ENCODE results near the gene CDHR4.
"Not testable (repeated sequence)": the region's sequence is repeated elsewhere in the genome, so short reads cannot be mapped to it uniquely, and the experiment has no call there.

CDHR4 gene

DNA sequence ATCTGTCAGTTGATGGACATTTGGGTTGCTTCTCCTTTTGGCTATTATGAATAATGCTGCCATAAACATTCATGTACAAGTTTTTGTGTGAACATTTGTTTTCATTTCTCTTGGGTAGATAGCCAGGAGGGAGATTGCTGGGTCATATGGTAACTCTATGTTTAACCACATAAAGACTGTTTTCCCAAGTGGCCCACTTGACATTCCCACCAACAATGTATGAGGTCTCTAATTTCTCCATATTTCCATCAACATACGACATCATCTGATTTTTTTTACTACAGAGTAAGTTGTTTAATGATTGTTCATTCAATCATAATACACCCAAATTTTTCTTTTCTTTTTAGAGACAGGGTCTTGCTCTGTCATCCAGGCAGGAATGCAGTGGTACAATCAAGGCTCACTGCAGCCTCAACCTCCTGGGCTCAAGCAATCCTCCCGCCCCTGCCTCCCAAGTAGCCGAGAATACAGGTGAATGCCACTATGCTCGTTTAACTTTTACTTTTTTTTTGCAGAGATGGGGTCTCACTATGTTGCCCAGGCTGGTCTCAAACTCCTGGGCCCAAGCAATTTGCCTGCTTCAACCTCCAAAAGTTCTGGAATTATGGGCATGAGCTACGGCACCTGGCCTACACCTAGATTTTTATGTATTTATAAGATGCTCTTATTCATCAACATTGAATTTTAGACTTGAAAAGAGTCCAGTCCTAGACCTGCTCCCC is 20.2 kb downstream of the CDHR4 start:
- no peak for DNase-seq

DNA sequence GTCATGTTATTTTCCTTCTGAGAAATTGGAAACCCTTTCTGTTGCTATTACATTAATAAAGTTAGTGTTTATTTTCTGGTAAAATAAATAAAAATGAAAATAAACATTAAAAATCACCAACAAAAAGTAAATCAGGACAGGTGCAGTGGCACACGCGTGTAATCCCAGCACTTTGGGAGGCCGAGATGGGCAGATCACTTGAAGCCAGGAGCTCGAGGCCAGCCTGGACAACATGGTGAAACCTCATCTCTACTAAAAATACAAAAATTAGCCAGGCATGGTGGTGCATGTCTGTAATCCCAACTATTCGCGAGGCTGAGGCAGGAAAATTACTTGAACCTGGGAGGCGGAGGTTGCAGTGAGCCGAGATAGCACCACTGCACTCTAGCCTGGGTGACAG is 23.6 kb downstream of the CDHR4 start:
- not testable (repeated sequence) for DNase-seq

DNA sequence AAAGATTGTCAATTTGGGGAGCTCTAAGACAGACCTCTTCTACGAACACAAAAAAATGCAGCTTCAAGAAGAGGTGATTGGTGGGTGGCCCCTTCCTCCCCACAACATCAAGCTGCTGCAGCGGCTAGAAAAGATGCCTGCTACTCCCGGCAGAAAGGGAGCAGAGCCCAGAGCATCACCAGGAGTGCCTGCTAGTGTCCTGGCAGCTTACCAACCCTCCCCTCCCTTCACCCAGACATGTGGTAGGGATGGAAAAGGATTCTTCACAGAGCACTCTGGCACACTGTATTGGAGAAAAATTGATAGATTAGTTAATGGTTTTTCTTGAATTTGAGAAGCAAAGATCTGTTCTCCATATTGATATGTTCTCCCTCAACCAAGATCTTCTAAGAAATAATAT is 24.1 kb downstream of the CDHR4 start:
- DNase-seq = no peak

DNA sequence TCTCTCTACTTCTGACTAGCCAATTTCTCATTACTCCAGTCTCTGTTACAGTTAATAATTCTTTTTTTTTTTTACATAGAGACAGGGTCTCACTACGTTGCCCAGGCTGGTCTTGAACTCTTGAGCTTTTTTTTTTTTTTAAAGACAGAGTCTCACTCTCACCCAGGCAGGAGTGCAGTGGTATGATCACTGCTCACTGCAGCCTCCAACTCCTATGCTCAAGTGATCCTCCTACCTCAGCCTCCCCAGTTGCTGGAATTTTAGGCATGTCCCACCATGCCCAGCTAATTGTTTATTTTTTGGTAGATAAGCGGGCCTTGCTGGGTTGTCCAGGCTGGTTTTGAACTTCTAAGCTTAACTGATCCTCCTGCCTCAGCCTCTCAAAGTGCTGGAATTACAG is 27.0 kb downstream of the CDHR4 start:
- DNase-seq = no peak

DNA sequence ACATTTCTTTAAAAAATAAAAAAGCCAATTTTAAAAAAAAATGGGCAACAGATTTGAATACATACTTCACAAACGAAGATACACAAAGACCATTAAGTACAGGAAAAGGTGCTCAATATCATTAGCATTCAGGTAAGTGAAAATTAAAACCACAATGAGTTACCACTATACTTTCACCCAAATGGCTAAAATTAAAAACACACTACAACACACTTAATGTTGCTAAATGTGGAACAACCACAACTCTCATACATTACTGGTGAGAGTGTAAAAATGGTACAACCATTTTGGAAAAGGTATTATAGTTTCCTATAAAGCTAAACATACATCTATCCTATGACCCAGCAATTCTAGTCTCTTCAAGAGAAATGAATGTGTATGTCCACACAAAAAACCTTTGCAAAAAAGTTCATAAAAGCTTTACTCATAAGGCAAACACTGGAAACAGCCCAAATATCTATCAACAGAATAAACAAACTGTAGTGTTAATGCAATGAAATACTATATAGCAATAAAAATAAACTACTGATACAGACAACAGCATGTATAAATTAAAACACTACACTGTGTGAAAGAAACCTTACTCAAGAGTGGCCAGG is 28.2 kb downstream of the CDHR4 start:
- DNase-seq = no peak

DNA sequence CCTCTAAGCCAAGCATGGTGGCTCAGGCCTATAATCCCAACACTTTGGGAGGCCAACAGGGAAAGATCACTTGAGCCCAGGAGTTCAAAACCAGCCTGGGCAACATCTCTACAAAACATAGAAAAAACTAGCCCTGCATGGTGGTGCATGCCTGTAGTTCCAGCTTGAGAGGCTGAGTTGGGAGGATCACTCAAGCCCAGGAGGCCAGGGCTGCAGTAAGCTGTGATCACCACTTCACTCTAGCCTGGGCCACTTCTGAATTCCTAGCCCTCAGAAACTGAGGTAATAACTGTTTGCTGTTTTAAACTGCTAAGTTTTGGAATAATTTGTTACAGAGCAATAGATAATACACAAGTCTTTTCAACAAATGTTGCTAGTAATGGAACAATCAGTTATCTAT is 29.7 kb downstream of the CDHR4 start:
- no peak for DNase-seq

DNA sequence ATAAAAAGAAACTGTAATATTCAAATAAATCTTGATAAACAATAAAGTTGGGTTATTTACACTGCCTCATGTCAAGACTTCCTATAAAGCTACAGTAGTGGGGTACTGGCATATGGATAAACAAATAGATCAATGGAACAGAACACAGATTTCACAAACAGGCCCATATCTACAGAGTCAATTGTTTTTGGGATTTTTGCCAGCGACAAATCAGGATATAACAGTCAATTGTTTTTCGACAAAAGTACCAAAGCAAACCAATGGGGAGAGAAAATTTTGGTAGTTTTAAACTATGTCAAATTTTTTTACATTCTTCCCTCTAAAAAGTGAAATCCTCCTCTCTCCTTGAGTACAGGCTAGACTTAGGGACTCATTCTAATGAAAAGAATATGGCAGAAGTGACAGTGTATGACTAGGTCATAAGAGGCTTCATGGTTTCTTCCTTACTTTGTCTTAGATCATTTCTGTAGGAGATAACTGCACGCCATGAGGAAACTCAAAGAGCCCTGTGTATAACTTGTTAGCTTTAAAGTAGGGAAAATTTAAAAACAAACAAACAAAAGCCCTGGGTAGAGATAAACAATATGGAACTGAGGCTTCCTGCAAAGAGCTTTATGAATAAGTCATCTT is 30.3 kb downstream of the CDHR4 start:
- DNase-seq = no peak

DNA sequence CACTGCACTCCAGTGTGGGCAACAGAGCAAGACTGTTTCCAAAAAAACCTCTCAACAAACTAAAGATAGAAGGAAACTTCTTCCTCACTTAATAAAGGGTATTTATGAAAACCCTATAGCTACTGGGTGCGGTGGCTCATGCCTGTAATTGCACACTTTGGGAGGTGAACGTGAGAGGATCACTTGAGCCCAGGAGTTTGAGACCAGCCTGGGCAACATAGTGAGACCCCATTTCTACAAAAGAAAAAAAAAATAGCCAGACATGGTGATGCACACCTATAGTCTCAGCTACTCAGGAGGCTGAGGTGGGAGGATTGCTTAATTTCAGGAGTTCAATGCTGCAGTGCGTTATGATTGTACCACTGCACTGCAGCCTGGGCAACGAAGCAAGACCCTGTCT is 35.7 kb downstream of the CDHR4 start:
- no peak for DNase-seq

DNA sequence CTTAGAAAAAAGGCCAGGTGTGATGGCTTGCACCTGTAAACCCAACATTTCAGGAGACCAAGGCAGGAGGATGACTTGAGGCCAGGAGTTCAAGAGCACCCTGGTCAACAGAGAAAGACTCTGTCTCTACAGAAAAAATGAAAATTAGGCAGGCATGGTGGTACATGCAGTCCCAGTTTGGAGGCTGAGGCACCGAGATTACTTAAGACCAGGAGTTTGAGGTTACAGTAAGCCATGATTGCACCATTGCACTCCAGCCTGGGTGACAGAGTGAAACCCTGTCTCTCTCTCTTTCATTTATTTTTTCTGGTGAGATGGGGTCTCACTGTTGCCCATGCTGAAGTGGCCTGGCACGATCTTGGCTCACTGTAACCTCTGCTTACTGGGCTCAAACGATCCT is 38.0 kb downstream of the CDHR4 start:
- DNase-seq = peak; percentile 74

DNA sequence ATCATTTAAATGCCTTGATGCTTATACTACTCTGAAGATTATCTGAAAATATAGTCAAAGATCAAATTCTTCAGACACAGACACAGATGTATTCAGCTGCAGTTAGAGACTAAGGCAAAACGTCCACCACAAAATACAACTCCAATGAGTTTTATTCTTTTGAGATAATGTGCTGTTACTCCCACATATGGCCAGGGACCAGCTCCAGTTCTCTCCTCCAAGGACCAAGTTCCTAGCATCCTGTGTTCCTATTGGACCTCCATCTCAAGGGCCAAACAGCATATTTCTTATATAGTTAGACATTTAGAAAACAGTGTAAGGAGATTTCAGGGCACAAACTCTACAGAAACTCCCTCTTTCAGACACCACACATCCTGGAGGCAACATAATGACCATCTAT is 40.4 kb downstream of the CDHR4 start:
- no peak for DNase-seq

DNA sequence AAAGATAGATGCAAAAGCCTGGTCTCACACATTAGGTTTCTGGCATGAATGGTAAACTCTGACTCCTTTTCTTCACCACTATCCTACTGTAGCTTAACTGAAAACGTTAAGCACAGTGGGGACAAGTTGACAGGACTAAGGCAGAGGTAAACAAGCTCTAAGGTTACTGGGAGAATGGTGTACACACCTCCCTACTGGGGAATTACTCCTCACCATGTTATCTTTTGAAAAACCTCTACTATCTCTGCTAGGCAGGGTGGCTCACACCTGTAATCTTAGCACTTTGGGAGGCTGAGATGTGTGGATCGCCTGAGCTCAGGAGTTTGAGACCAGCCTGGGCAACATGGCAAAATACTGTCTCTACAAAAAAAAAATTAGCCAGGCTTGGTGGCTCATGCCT is 42.5 kb downstream of the CDHR4 start:
- DNase-seq = no peak

DNA sequence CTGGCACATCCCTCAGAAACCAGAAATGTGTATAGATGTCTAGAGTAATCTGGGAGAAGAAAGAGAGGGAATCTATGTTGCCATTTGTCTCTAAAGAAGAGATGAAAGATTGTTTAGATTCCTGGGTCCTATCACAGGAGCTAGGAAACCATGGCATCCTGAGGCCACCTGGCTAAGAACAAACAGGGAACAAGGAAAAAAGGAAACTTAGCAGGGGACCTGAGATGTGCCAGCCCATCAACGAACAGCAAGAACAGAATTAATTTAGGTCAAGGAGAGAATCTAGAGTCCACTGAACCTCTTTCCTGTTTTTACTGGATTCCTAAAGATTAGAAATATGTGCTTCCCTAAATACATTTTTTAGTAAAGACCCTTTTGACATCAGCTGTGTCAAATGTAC is 43.6 kb downstream of the CDHR4 start:
- DNase-seq = no peak

DNA sequence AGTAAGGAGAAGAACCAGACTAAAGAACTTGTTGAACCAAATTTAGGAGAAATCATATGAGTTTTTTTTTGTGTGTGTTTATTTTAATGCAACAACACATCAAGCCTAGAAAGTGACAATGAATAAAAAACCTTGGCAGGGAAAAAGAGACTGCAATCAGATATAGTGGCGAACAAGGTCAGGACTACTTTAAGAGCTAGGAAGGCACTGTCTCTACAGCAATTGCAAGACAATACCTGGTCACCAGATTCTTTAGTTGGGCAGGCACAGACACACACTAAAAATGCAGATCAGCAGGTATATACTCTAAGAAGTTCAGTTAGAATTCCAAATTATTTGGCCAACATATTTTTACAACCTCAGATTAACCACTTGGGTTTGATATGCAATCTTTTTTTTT is 45.1 kb downstream of the CDHR4 start:
- no peak for DNase-seq

DNA sequence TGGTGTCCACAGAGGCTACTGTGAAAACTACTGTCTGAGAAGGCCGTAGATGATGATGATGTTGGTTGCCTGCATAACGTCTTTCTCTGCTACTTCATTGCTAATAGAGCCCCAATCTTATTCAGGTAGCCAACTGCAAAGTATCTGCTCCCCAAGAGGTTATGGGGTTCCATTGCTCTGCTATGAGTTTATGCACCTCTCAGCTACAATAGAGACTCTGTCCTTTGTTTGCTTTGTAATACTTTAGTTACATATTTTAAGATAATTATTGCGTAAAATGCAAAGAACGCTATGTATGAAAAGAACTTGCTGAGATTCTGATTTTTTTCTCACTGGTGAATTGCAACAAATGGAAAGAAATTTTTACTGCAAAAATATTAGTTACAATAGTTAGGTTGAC is 48.2 kb downstream of the CDHR4 start:
- DNase-seq = no peak

DNA sequence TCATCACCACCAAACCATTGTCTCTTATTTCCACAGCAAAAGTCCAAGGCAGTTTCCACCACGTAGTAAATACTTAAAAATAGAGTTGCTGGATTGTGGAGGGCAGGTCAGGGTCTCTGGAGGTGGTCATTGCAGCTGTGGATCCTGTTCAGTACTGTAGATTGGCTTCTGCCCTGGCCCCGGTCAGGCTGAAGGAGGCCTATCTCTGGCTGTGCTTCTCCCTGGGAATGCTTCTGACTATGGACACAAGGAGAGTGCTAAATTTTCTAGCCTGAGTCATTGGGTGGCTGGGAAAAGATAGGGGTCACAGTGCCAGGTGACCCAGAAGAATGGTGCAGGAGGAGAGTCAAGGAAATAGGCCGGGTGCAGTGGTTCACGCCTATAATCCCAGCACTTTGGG is 49.6 kb downstream of the CDHR4 start:
- DNase-seq = no peak

DNA sequence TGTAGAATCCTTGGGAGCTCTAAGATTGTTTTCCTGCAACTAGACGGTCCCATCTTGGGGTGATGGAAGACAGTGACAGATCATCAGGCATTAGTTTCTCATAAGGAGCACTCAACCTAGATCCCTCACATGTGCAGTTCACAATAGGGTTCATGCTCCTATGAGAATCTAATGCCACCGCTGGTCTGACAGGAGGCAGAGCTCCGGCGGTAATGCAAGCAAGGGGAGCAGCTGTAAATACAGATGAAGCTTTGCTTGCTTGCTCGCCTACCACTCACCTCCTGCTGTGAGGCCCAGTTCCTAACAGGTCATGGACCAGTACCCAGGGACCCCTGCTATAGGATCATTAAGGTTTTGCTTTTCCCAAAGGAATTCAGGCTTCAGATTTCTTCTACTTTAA is 50.8 kb downstream of the CDHR4 start:
- not testable (repeated sequence) for DNase-seq

DNA sequence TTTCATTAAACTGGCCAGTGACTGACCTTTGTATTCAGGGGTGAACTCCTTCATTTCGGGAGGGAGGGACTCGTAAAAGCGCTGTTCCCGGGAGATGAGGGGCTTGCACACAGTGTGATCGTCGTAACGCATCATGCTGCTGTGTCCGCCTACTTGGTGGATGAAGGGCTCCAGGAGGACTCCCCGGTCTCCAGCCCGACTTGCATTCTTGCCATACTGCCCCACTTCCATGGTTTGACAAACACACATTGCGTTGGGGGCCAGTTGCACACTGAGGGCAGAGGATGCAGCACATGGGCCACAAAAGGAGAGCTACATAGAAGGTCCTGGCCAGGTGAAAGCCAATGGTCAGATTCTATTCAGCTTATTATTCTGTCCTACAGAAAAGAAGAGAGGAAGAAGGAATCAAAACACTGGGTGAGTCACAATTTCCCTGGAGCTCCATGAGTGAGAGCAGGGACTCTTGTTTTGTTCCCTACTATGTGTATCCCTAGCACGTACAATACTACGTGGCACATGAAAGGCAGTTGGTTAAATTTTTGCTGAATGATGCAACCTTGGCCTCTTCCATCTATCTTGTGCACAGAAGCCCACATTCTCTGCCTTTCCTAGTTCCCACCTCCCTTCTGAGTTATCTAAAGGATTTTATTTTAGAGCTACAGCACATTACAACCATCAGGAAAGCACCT is 51.7 kb downstream of the CDHR4 start:
- DNase-seq = no peak

DNA sequence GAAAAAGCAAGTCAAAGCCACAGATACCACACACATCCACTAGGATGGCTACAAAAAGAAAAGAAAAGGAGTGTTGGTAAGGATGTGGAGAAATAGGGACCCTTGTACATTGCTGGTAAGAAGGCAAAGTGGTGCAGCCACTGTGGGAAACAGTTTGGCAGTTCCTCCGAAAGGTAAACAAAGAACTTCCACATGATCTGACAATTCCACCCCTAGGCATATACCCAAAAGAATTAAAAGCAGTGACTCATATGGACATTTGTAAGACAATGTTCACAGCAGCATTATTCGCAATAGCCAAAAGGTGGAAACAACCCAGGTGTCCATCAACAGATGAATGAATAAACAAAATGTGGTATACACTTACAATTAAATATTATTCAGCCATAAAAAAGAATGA is 53.7 kb downstream of the CDHR4 start:
- no peak for DNase-seq
